Stimulated activated CD4-positive, alpha-beta T cell treated with anti-CD3 and anti-CD28 coated beads, Interleukin-12 subunit alpha, Interleukin-12 subunit beta, amount 100 ng/mL, for 4 hours (primary cell): Measurements from ENCODE around the gene PANK1.
"Not testable (repeated sequence)": the region's sequence is repeated elsewhere in the genome, so short reads cannot be mapped to it uniquely, and the experiment has no call there.

Experiments used
- DNase-seq: peaks from one replicate; pipeline ENCODE4 v3.0.0-alpha.2; 2020

The PANK1 gene

GRCh38 chr10:89651916-89652573 is 7.0 kb upstream of the PANK1 start:
- DNase-seq, result no peak

- DNase-seq, result no peak
These were observed 6.3 kb upstream of the PANK1 start for GRCh38 chr10:89651205-89651915.

DNA sequence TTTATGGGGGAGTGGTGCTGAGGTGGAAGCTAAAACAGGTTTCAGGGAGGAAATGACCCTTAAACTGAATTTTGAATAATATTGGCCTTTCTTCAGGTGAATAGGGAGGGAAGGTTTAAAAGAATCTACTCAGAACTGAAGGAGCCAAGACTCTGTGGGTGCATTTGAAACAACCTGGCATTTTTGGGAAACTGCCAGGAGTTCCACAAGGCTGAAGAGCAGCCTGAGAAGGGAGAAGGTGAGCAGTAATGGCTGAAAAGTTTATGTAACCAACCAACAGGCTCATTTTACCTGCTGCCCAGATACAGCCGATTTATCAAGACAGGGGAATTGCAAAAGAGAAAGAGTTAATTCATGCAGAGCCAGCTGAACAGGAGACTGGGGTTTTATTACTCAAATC is 4.0 kb upstream of the PANK1 start:
- DNase-seq, result no peak

DNA sequence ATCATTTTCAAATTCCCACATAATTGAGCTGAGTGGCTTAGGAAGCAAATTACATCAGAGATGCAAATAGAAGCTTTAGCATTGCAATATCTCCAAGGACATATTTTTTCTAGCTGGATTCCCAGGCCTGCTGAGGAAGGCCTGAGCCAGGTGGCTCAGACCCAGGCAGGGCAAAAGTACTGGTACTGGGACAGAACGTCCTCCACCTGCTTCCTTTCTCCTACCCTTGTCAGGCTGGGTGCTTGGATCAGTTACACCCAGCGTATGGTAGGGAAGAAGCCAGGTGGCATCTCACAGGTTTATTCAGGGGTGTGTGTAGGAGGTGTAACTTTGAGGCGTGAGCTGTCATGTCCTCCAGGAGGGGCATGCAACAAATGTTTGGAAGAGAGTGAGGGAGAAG is 3.0 kb upstream of the PANK1 start:
- no peak for DNase-seq

DNA sequence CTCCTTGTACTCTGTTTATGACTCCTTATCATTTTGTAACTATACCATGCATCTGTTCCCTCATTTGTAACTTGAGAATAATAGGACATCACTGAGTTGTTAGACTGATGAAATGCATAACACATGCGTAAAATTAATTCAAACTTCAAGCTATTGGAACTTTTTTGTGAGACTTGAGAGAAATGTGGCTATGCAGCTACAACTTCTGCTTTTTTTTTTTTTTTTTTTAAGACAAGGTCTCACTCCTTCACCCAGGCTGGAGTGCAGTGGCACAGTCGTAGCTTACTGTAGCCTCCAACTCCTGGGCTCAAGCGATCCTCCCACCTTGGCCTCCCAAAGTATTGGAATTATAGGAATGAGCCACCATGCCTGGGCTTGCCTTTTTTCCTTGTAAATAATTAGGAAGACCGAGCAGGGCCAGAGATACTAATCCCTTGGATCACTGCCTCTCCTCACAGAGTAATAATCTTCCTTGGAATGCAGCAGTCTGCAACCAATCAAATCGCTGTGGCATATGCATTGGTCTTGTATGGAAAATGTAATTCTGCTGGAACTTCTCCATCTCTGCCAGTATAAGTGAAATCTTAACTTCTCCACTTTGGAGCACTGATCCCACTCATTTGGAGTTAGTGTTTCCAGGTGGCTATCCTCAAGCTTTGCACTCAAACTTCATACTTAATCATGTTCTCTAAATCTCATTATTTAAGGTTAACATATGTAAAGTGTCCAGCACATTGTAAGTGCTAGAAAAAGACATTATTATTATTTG is 2.0 kb upstream of the PANK1 start:
- DNase-seq, result no peak

GRCh38 chr10:89645742-89646172 is 715 bp upstream of the PANK1 start:
- no peak for DNase-seq

- no peak for DNase-seq
These were observed 413 bp downstream of the PANK1 start for GRCh38 chr10:89644691-89644966.

GRCh38 chr10:89643812-89644690 is 991 bp downstream of the PANK1 start:
- DNase-seq, result peak; percentile 38

- DNase-seq, result no peak
These were observed 1.6 kb downstream of the PANK1 start for GRCh38 chr10:89643431-89643811.

- DNase-seq, result no peak
These were observed 2.8 kb downstream of the PANK1 start for GRCh38 chr10:89642193-89642592.

DNA sequence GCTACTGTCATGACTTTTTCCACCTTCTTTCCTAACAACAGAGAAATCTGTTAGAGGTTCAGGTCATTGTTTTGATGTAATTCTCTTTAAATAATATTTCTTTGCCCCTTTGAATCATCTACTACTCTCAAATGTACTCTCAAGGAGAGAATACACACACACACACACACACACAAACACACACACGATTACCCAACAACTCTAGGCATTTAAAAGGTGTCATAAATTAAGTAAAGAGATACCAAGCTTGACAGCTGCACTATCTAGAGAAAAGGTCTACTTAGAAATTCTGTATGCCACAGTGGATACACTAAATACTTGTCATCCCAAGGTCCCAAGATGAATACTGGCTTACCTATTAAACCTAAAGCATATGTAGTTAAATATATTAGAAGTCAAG is 4.8 kb downstream of the PANK1 start:
- no peak for DNase-seq

DNA sequence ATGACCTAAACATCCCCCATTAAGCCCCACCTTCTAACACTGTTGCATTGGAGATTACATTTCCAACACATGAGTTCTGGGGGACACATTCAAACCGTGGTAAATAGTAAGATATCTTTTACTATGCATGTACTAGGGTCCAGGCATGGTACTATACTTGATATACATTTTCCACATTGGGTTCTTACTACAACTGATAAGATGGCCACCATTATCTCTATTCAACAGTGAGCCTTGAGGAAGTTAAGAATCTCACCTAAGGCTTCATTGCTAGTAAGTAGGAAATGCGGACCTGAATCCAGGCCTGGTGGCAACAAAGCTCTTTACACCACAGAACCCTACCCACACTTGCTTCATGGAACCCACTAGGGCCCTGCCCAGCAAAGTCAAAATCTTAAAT is 5.7 kb downstream of the PANK1 start:
- DNase-seq, result no peak

- no peak for DNase-seq
These were observed 7.9 kb downstream of the PANK1 start for GRCh38 chr10:89637113-89637512.

DNA sequence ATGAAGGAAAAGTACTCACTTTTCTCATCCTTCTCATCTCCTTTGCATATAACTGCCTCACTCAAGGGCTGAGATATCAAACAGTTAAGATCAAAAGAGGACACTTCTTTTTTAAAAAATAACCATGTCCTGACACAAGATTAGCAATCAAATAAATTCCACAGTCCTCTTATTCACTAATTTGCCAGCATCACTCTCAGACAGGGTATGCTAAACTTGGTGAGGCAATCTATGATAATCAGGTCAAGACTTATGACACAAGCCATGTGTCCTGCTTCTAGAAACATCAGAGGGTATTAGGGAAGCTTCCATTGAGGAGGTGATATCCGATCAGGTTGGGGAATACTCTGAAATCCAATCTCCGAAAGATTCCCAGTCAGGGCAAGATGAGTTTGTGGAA is 10.4 kb downstream of the PANK1 start:
- no peak for DNase-seq

DNA sequence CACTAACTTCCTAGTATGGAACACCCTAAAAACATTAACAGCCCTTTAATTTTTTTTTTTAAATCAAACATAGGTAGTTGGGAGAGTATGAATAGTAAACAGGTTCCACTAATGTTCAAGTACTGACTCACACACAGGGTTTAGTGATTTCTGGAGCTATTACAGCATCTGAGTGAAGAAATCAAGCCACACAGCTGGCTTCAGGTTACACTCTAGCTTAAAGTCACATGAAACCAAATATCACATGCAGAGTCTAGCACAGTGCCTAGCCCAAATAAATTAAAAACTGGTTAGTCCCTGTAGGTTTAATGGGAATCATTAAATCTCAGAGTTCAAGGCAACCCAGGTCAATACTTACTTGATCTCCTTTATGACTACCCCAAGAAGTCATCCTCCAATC is 11.6 kb downstream of the PANK1 start:
- DNase-seq, result no peak

- DNase-seq, result no peak
These were observed 12.2 kb downstream of the PANK1 start for GRCh38 chr10:89632824-89633223.

- no peak for DNase-seq
These were observed 17.2 kb downstream of the PANK1 start for GRCh38 chr10:89627830-89628229.

DNA sequence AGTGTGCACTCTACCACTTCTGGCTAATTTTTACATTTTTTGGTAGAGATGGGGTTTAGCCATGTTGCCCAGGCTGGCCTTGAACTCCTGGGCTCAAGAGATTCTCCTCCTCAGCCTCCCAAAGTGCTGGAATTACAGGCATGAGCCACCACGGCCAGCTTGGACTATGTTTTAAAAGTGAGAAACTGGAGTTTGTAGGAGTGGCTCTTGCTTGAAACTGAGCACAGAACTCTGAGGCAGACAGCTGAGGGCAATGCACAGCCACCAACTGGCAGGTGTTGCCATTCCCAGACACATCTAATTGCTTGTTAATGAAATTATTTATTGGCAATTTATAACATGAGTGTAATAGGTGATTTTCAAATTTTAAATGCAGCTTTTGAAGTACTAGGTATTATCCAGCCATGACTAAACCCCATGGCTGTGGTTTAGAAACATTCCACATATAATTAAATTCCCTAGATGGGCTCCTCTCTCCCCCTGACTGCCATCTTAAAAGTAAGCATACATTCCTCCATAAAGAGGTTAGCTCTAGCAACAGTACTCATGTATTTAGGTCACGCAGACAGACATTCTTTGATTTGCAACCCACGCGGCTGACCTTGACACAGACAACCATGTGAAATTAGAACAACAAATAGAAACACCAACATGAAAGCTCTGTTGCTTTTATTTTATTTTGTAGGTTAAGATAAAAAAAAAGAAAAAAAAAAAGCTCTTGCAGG is 19.8 kb downstream of the PANK1 start:
- no peak for DNase-seq

- no peak for DNase-seq
These were observed 21.0 kb downstream of the PANK1 start for GRCh38 chr10:89624020-89624419.

GRCh38 chr10:89622151-89622550 is 22.9 kb downstream of the PANK1 start:
- no peak for DNase-seq

DNA sequence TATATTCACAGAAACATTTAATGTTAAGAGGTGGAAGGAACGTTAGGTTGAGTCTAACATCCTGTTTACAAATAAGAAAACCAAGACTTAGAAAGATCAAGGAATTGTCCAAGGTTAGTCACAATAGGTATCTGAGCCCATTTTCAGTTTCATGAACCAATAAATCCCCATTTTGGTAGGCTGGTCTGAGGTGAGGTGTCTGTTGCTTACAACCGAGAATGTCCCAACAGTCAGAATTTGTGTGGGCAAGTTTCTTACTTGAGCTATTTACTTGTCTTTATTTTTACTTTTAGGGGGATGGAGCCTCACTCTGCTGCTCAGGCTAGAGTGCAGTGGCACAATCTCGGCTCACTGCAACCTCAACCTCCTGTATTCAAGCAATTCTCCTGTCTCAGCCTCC is 23.6 kb downstream of the PANK1 start:
- DNase-seq, result no peak

DNA sequence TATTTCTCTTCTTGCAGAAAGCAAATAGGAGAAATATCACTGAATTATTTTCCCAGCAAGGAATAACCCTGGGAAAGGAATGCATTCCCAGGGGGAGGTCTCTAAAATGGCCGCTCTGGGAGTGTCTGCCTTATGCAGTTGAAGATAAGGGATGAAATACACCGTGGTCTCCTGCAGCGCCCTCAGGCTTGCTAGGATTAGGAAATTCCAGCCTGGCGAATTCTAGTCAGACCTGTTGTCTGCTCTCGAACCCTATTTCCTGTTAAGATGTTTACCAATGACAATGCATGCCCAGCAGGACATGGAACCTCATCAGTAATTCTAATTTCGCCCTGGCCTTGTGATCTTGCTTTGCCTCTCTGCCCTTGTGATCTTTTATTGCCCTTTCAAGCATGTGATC is 24.7 kb downstream of the PANK1 start:
- DNase-seq, result not testable (repeated sequence)

DNA sequence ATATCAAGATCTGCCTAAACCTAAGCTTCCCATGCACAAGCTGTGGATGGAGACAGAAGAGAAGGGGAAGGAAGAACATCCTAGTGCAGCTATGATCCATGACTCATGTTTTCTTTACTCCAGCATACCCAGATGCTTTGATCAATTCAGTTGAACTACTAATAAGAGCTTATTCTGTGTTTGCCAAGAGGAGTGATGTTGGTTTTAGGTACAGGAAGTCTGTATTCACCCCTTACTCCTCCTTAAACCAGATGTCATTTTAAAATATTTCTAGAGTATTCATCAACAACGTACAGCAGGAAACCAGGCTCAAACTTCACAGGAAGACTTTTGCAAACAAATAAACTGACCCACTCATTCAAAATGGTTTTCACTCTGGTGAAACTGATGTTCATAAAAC is 29.2 kb downstream of the PANK1 start:
- no peak for DNase-seq
